ENCODE results near the gene KIF25. TPM values are rescaled to one million over a fixed set of nuclear protein-coding genes. Genes with fewer than 3 reads are reported as not detected.

Gene KIF25
- total RNA-seq, 1 experiment from 2014 or later: not detected

- intact Hi-C loops (cut with micrococcal nuclease; ENCODE audit: unreplicated experiment): no loop called here
- H4K20me1 ChIP-seq (ENCODE audit: insufficient read depth): no peaks in the 10 kb centered on the region
- H3K9me3 ChIP-seq (ENCODE audit: insufficient read depth, low read depth): peaks cover 9% of the 10 kb centered on the region; the same call in 1 of the 2 replicates
- peaks cover 8% of the 10 kb centered on the region; the same call in 1 of the 2 replicates for H3K27me3 ChIP-seq (ENCODE audit: insufficient read depth, low read depth)
- POLR2A ChIA-PET (ENCODE audit: unreplicated experiment): no interaction called here
- no peaks in the 10 kb centered on the region for H3K79me2 ChIP-seq (ENCODE audit: low read depth)
- no peak overlapping the region for H2AFZ ChIP-seq
- peaks cover 16% of the 10 kb centered on the region for H3F3A ChIP-seq (ENCODE audit: insufficient read depth, low read depth)
- H3K36me3 ChIP-seq (ENCODE audit: low read depth): no peaks in the 10 kb centered on the region
- H3K9me2 ChIP-seq (ENCODE audit: insufficient read depth): no peaks in the 10 kb centered on the region
- no TSS peak for BruUV-seq (replicated peaks)
- peaks cover 15% of the 10 kb centered on the region for H3K4me1 ChIP-seq (replicated peaks; ENCODE audit: insufficient read depth)
- peak overlapping the region; percentile 51 for H3K27ac ChIP-seq
- no peak overlapping the region for H3K4me2 ChIP-seq
- TF ChIP-seq CTCF (conservative IDR thresholded peaks at IDR 0.05) (no peak), EZH2 (IDR thresholded peaks at IDR 0.05; ENCODE audit: low read depth) (no peak)
- CTCF ChIA-PET: no interaction called here
- no peak for DNase-seq
- no peak overlapping the region for H3K4me3 ChIP-seq
Measured at GRCh38 chr6:168024951-168025510, 27.6 kb downstream of the KIF25 start.

DNA sequence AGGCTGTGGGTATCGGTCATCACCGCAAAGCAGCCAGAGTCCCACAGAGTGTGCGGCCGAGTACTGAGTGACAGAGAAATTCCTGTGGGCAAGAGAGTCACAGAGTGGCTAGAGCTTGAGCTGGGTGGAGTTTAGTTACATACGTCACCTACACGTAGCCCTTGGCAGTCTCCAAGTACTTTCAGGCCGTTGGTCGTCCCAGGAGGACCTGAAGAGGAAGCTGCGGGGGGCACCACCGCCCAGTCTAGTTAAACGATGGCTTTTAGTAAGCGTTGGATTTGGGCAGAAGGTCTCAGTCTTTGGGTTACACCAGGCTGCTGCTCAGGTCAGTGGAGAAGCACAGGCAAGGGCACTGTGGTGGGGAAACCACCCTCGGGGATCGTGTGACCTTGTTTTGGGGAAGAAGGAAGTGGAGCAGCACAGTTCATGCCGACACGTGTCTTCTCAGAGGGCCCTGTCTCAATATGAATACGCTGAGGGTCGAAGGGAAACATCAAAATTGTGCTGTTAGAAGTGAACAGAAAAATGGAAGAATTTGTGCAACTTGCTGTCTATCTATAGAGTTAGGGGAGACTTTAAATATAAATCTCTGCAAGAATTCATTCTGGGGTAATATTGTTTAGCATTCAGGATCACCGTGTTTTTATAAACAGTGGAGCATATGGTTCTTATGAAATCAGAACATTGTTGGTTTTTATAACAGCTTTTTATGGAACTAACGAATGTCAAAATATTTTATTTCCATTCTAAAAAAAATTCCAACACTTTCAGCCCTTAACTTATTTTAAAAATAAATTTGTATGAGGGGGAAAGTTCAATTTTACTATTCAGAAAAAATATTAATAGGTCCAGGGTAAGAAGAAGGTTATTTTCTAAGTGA lies 28.6 kb downstream of the KIF25 start:
- H3K27ac ChIP-seq: no peak overlapping the region
- no peak for DNase-seq
- BruUV-seq (replicated peaks): no TSS peak
- no peaks in the 10 kb centered on the region for H3K36me3 ChIP-seq (ENCODE audit: low read depth)
- H3K79me2 ChIP-seq (ENCODE audit: low read depth): no peaks in the 10 kb centered on the region
- intact Hi-C loops (cut with micrococcal nuclease; ENCODE audit: unreplicated experiment): no loop called here
- H3K9me3 ChIP-seq (ENCODE audit: insufficient read depth, low read depth): peaks cover 9% of the 10 kb centered on the region; the same call in 1 of the 2 replicates
- H3K27me3 ChIP-seq (ENCODE audit: insufficient read depth, low read depth): no peaks in the 10 kb centered on the region; the same call in 1 of the 2 replicates
- no peak for TF ChIP-seq EZH2 (IDR thresholded peaks at IDR 0.05; ENCODE audit: low read depth)
- no peak for TF ChIP-seq CTCF (conservative IDR thresholded peaks at IDR 0.05)
- peaks cover 16% of the 10 kb centered on the region for H3F3A ChIP-seq (ENCODE audit: insufficient read depth, low read depth)
- no peaks in the 10 kb centered on the region for H4K20me1 ChIP-seq (ENCODE audit: insufficient read depth)
- CTCF ChIA-PET: no interaction called here
- H2AFZ ChIP-seq: no peak overlapping the region
- H3K4me3 ChIP-seq: no peak overlapping the region
- peaks cover 15% of the 10 kb centered on the region for H3K4me1 ChIP-seq (replicated peaks; ENCODE audit: insufficient read depth)
- no peaks in the 10 kb centered on the region for H3K9me2 ChIP-seq (ENCODE audit: insufficient read depth)
- POLR2A ChIA-PET (ENCODE audit: unreplicated experiment): no interaction called here
- no peak overlapping the region for H3K4me2 ChIP-seq

- Histone ChIP-seq H3K9me2 (ENCODE audit: insufficient read depth) (no peaks in the 10 kb centered on the region), H4K20me1 (ENCODE audit: insufficient read depth) (no peaks in the 10 kb centered on the region), H2AFZ (no peak overlapping the region), H3K27me3 (ENCODE audit: insufficient read depth, low read depth) (no peaks in the 10 kb centered on the region; the same call in 1 of the 2 replicates), H3K4me2 (no peak overlapping the region), H3K9me3 (ENCODE audit: insufficient read depth, low read depth) (peaks cover 9% of the 10 kb centered on the region; the same call in 1 of the 2 replicates), H3K4me3 (no peak overlapping the region), H3K79me2 (ENCODE audit: low read depth) (no peaks in the 10 kb centered on the region), H3F3A (ENCODE audit: insufficient read depth, low read depth) (peaks cover 16% of the 10 kb centered on the region), H3K4me1 (replicated peaks; ENCODE audit: insufficient read depth) (peaks cover 15% of the 10 kb centered on the region), H3K36me3 (ENCODE audit: low read depth) (no peaks in the 10 kb centered on the region), H3K27ac (no peak overlapping the region)
- intact Hi-C loops (cut with micrococcal nuclease; ENCODE audit: unreplicated experiment): no loop called here
- no TSS peak for BruUV-seq (replicated peaks)
- CTCF ChIA-PET: no interaction called here
- TF ChIP-seq CTCF (conservative IDR thresholded peaks at IDR 0.05): no peak
- TF ChIP-seq EZH2 (IDR thresholded peaks at IDR 0.05; ENCODE audit: low read depth): no peak
- POLR2A ChIA-PET (ENCODE audit: unreplicated experiment): no interaction called here
- no peak for DNase-seq
Measured at GRCh38 chr6:168026925-168027324, 29.5 kb downstream of the KIF25 start.
